Choroid plexus epithelial cell (primary cell): ENCODE measurements around the gene ADGRL2.

Experiments
- DNase-seq: peaks from one replicate; pipeline ENCODE4 v3.0.0-alpha.2; 2010; ENCODE audit warnings: low read depth
- H3K4me3 ChIP-seq: 2 replicates; pipeline ENCODE4 v1.5.1; 2011; ENCODE audit warnings: low read depth, mild to moderate bottlenecking, control low read depth, low read length, moderate library complexity
- CTCF ChIP-seq: conservative IDR thresholded peaks from 2 replicates; pipeline ENCODE4 v1.5.1; 2011; ENCODE audit warnings: low read depth, mild to moderate bottlenecking, control low read depth, inconsistent platforms, low read length, moderate library complexity

ADGRL2 gene

DNA sequence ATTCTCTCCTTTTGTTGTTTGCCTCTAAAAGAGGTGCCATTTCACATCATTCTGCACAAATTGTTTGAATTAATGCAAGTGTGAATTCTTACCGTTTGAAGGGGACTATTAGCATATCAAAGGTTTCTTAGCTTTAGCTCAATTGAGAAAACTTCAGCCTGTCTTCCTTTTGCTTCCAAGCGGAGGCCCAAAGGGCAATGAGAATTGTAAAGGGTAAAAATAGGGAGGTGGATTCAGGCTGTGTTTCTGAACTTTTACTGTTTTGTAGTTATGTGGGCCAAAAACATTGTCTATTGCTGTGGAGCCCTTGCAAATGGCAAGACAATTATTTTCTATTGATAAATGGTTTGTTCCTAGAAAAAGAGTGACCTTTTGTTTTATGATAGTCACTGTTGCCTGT lies 3.6 kb downstream of the ADGRL2 start:
- DNase-seq: no peak
- no peak overlapping the region for H3K4me3 ChIP-seq
- TF ChIP-seq CTCF: no peak

- no peak for DNase-seq
- H3K4me3 ChIP-seq: no peak overlapping the region
- TF ChIP-seq CTCF: no peak
Measured at GRCh38 chr1:81805537-81806431, 5.0 kb downstream of the ADGRL2 start.

- DNase-seq: no peak
- H3K4me3 ChIP-seq: no peak overlapping the region
- no peak for TF ChIP-seq CTCF
Measured at GRCh38 chr1:81806432-81806770, 5.7 kb downstream of the ADGRL2 start.

DNA sequence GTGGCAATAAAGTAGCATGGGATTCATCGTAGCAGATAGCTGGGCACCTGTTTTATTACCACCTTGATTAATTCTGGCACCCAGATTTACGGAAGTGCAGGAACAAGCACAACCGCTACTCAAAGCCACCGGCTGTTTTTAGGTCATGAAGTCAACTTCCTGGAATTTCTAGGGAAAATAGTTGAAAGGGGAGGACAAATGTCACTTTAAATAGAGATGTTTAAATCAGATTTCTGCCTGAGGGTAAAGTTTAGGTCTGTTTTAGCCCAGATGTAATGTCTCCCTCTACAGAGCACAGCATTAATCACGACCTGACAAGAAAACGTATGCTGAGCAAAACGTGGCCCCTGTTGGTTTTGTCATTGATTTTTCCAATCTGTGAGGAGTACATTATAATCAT lies 8.0 kb downstream of the ADGRL2 start:
- TF ChIP-seq CTCF: peak; percentile 39
- peak; percentile 29 for DNase-seq
- no peak overlapping the region for H3K4me3 ChIP-seq

DNA sequence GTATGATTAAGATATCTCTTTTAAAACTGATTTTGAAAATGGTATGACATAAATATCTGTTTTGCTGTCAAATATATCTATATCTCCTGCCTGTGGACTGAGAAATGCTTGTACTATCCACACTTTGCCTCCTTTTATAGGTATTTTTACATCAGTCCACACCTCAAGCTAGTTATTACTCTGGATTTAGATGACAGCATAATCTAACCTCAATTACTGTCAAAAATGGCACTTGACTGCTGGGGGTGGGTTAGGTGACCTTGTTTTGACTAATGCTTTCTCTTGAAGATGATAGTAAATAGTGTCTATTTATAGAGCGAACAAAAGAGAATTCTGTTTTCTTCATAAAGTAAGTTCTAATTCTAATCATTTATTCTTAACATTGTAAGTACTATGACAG lies 9.1 kb downstream of the ADGRL2 start:
- no peak overlapping the region for H3K4me3 ChIP-seq
- TF ChIP-seq CTCF: no peak
- DNase-seq: no peak

DNA sequence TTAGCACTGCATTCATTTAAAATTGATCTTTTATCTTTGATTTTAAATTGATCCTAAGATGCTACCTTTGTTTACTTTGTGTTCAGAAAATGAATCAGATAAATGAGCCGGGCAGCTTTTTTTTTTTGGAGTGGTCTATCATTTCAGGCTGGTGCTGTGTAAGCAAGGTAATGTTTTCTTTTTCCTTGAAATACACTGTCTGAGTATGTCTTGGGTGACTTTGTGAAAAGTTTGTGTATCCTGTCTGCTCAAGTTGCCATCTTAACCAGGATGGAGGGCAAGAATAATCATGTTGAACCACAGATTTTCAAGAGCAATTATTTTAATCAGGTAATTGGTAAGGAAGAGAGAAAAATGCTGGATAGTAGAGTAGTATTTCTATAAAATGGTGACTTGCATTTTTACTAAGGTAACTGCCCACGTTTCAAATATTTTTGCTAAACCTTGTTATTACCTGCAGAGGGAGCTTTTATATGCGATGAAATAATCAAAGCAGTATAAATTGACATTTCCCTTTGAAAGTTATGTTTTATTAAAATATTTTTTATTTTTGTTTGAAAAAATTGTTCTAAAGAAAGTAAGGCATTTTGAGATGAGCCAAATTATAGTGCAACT lies 11.1 kb downstream of the ADGRL2 start:
- peak; percentile 41 for TF ChIP-seq CTCF
- peak; percentile 25 for DNase-seq
- no peak overlapping the region for H3K4me3 ChIP-seq

DNA sequence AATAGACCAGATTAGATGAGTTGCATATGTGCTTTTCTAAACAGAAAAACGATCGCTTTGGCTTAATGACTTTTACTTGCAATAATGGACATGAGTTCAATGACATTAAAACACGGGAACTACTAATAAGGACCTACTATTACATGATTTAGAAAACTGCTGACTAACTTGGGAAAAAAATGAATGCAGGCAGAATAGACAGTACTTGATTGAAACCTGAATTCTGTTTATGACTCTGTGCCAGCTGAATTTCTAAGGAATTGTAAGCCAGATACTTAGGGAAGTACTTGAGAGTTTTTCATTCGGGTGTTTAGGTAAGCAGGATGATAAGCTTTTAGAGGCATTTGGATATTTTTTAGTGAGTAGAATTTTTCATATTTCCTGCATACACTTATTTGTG lies 12.0 kb downstream of the ADGRL2 start:
- no peak for DNase-seq
- H3K4me3 ChIP-seq: no peak overlapping the region
- no peak for TF ChIP-seq CTCF
